ENCODE data around the gene CERK. TPM values are rescaled to one million over a fixed set of nuclear protein-coding genes. Genes with fewer than 3 reads are reported as not detected.

Gene CERK
- total RNA-seq, 2 donors from 2014 or later, result 164 to 174 TPM

- H3K36me3 Mint-ChIP-seq (ENCODE audit: low read depth), result peaks cover 17% of the 10 kb centered on the region
- H3K27ac Mint-ChIP-seq, result no peak overlapping the region
- DNase-seq, result no peak
- ATAC-seq, result no peak
- H3K4me1 Mint-ChIP-seq, result peaks cover 16% of the 10 kb centered on the region
- no peak overlapping the region for H3K4me3 Mint-ChIP-seq
- H3K27me3 Mint-ChIP-seq, result no peaks in the 10 kb centered on the region
- no peaks in the 10 kb centered on the region for H3K9me3 ChIP-seq (ENCODE audit: control insufficient read depth, low read length, poor library complexity, severe bottlenecking)
Measured at GRCh38 chr22:46707305-46707704, 30.7 kb downstream of the CERK start.

GRCh38 chr22:46706060-46706459 is 32.0 kb downstream of the CERK start:
- peak overlapping the region; percentile 84 for H3K27ac Mint-ChIP-seq
- H3K4me1 Mint-ChIP-seq, result peaks cover 13% of the 10 kb centered on the region
- H3K27me3 Mint-ChIP-seq, result no peaks in the 10 kb centered on the region
- ATAC-seq, result no peak
- peaks cover 17% of the 10 kb centered on the region for H3K36me3 Mint-ChIP-seq (ENCODE audit: low read depth)
- no peaks in the 10 kb centered on the region for H3K9me3 ChIP-seq (ENCODE audit: control insufficient read depth, low read length, poor library complexity, severe bottlenecking)
- H3K4me3 Mint-ChIP-seq, result no peak overlapping the region
- DNase-seq, result no peak

- peak overlapping the region; percentile 77 for H3K27ac Mint-ChIP-seq
- H3K9me3 ChIP-seq (ENCODE audit: control insufficient read depth, low read length, poor library complexity, severe bottlenecking), result no peaks in the 10 kb centered on the region
- ATAC-seq, result no peak
- peaks cover 11% of the 10 kb centered on the region for H3K4me1 Mint-ChIP-seq
- DNase-seq, result no peak
- peaks cover 13% of the 10 kb centered on the region for H3K36me3 Mint-ChIP-seq (ENCODE audit: low read depth)
- no peaks in the 10 kb centered on the region for H3K27me3 Mint-ChIP-seq
- H3K4me3 Mint-ChIP-seq, result no peak overlapping the region
Measured at GRCh38 chr22:46703996-46704370, 34.1 kb downstream of the CERK start.

GRCh38 chr22:46703171-46703995 is 34.7 kb downstream of the CERK start:
- ATAC-seq, result no peak

GRCh38 chr22:46701262-46701661 is 36.8 kb downstream of the CERK start:
- no peaks in the 10 kb centered on the region for H3K27me3 Mint-ChIP-seq
- DNase-seq (no peak), ATAC-seq (no peak)
- peaks cover 7% of the 10 kb centered on the region for H3K36me3 Mint-ChIP-seq (ENCODE audit: low read depth)
- no peak overlapping the region for H3K4me3 Mint-ChIP-seq
- peaks cover 8% of the 10 kb centered on the region for H3K4me1 Mint-ChIP-seq
- no peak overlapping the region for H3K27ac Mint-ChIP-seq
- H3K9me3 ChIP-seq (ENCODE audit: control insufficient read depth, low read length, poor library complexity, severe bottlenecking), result no peaks in the 10 kb centered on the region

More at GRCh38 chr22:46703171-46703995, 34.7 kb downstream of the CERK start:
- no peak overlapping the region for H3K27ac Mint-ChIP-seq
- peaks cover 11% of the 10 kb centered on the region for H3K36me3 Mint-ChIP-seq (ENCODE audit: low read depth)
- no peaks in the 10 kb centered on the region for H3K27me3 Mint-ChIP-seq
- no peaks in the 10 kb centered on the region for H3K9me3 ChIP-seq (ENCODE audit: control insufficient read depth, low read length, poor library complexity, severe bottlenecking)
- H3K4me3 Mint-ChIP-seq, result no peak overlapping the region
- DNase-seq, result no peak
- H3K4me1 Mint-ChIP-seq, result peaks cover 13% of the 10 kb centered on the region

GRCh38 chr22:46699091-46699490 is 39.0 kb downstream of the CERK start:
- no peak overlapping the region for H3K27ac Mint-ChIP-seq
- no peaks in the 10 kb centered on the region for H3K27me3 Mint-ChIP-seq
- no peaks in the 10 kb centered on the region for H3K9me3 ChIP-seq (ENCODE audit: control insufficient read depth, low read length, poor library complexity, severe bottlenecking)
- peaks cover 5% of the 10 kb centered on the region for H3K36me3 Mint-ChIP-seq (ENCODE audit: low read depth)
- ATAC-seq (no peak), DNase-seq (no peak)
- H3K4me3 Mint-ChIP-seq, result no peak overlapping the region
- H3K4me1 Mint-ChIP-seq, result peaks cover 5% of the 10 kb centered on the region

- Mint-ChIP-seq H3K27ac (peak overlapping the region; percentile 6), H3K36me3 (ENCODE audit: low read depth) (peaks cover 5% of the 10 kb centered on the region), H3K4me1 (peaks cover 3% of the 10 kb centered on the region), H3K27me3 (no peaks in the 10 kb centered on the region), H3K4me3 (no peak overlapping the region)
- no peaks in the 10 kb centered on the region for H3K9me3 ChIP-seq (ENCODE audit: control insufficient read depth, low read length, poor library complexity, severe bottlenecking)
- DNase-seq (no peak), ATAC-seq (no peak)
Measured at GRCh38 chr22:46697811-46698515, 40.1 kb downstream of the CERK start.

GRCh38 chr22:46696614-46697013 is 41.4 kb downstream of the CERK start:
- peak overlapping the region; percentile 6 for H3K27ac Mint-ChIP-seq
- peaks cover 3% of the 10 kb centered on the region for H3K4me1 Mint-ChIP-seq
- DNase-seq (no peak), ATAC-seq (no peak)
- peaks cover 5% of the 10 kb centered on the region for H3K36me3 Mint-ChIP-seq (ENCODE audit: low read depth)
- no peaks in the 10 kb centered on the region for H3K9me3 ChIP-seq (ENCODE audit: control insufficient read depth, low read length, poor library complexity, severe bottlenecking)
- H3K4me3 Mint-ChIP-seq, result no peak overlapping the region
- H3K27me3 Mint-ChIP-seq, result no peaks in the 10 kb centered on the region

- peaks cover 5% of the 10 kb centered on the region for H3K36me3 Mint-ChIP-seq (ENCODE audit: low read depth)
- H3K4me1 Mint-ChIP-seq, result peaks cover 3% of the 10 kb centered on the region
- ATAC-seq (no peak), DNase-seq (no peak)
- no peak overlapping the region for H3K27ac Mint-ChIP-seq
- no peaks in the 10 kb centered on the region for H3K9me3 ChIP-seq (ENCODE audit: control insufficient read depth, low read length, poor library complexity, severe bottlenecking)
- no peaks in the 10 kb centered on the region for H3K27me3 Mint-ChIP-seq
- H3K4me3 Mint-ChIP-seq, result no peak overlapping the region
Measured at GRCh38 chr22:46696229-46696518, 41.9 kb downstream of the CERK start.

GRCh38 chr22:46695346-46696228 is 42.5 kb downstream of the CERK start:
- DNase-seq (no peak), ATAC-seq (no peak)
- H3K36me3 Mint-ChIP-seq (ENCODE audit: low read depth), result peaks cover 5% of the 10 kb centered on the region
- no peak overlapping the region for H3K4me3 Mint-ChIP-seq
- H3K9me3 ChIP-seq (ENCODE audit: control insufficient read depth, low read length, poor library complexity, severe bottlenecking), result no peaks in the 10 kb centered on the region
- H3K4me1 Mint-ChIP-seq, result peaks cover 5% of the 10 kb centered on the region
- H3K27me3 Mint-ChIP-seq, result no peaks in the 10 kb centered on the region
- peak overlapping the region; percentile 45 for H3K27ac Mint-ChIP-seq

- Mint-ChIP-seq H3K4me3 (no peak overlapping the region), H3K27me3 (no peaks in the 10 kb centered on the region), H3K4me1 (peaks cover 6% of the 10 kb centered on the region), H3K36me3 (ENCODE audit: low read depth) (peaks cover 5% of the 10 kb centered on the region), H3K27ac (peak overlapping the region; percentile 45)
- no peak for ATAC-seq
- DNase-seq, result no peak
- no peaks in the 10 kb centered on the region for H3K9me3 ChIP-seq (ENCODE audit: control insufficient read depth, low read length, poor library complexity, severe bottlenecking)
Measured at GRCh38 chr22:46694416-46695170, 43.5 kb downstream of the CERK start.

GRCh38 chr22:46693634-46694415 is 44.2 kb downstream of the CERK start:
- Mint-ChIP-seq H3K27me3 (no peaks in the 10 kb centered on the region), H3K4me3 (no peak overlapping the region), H3K4me1 (peaks cover 9% of the 10 kb centered on the region), H3K36me3 (ENCODE audit: low read depth) (peaks cover 3% of the 10 kb centered on the region), H3K27ac (peak overlapping the region; percentile 45)
- no peak for ATAC-seq
- DNase-seq, result no peak
- H3K9me3 ChIP-seq (ENCODE audit: control insufficient read depth, low read length, poor library complexity, severe bottlenecking), result no peaks in the 10 kb centered on the region

Data from T-helper 17 cell (primary cell).